ENCODE data around the gene NRG3.
"Not testable (repeated sequence)": the region's sequence is repeated elsewhere in the genome, so short reads cannot be mapped to it uniquely, and the experiment has no call there.

DNA sequence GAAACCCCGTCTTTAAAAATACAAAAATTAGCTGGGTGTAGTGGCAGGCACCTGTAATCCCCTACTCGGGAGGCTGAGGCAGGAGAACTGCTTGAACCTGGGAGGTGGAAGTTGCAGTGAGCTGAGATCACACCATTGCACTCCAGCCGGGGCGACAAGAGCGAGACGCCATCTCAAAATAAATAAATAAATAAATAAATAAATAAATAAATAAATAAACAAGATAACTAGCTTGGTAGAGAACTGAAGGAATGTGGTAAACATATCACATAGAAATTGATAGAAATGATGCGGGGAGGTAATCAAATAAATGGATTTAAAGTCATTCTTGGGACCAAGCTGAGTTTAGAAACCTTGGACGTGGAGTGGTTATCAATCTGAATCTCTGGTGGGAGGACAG, 1131.5 kb downstream of the NRG3 start:
- TF ChIP-seq, protein P1, sequence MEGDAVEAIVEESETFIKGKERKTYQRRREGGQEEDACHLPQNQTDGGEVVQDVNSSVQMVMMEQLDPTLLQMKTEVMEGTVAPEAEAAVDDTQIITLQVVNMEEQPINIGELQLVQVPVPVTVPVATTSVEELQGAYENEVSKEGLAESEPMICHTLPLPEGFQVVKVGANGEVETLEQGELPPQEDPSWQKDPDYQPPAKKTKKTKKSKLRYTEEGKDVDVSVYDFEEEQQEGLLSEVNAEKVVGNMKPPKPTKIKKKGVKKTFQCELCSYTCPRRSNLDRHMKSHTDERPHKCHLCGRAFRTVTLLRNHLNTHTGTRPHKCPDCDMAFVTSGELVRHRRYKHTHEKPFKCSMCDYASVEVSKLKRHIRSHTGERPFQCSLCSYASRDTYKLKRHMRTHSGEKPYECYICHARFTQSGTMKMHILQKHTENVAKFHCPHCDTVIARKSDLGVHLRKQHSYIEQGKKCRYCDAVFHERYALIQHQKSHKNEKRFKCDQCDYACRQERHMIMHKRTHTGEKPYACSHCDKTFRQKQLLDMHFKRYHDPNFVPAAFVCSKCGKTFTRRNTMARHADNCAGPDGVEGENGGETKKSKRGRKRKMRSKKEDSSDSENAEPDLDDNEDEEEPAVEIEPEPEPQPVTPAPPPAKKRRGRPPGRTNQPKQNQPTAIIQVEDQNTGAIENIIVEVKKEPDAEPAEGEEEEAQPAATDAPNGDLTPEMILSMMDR (IDR thresholded peaks at IDR 0.05): not testable (repeated sequence)
- TF ChIP-seq POLR2A (IDR thresholded peaks at IDR 0.05): not testable (repeated sequence)
